Testis (tissue), 3 donors: ENCODE measurements around the gene HEBP1. TPM values are rescaled to one million over a fixed set of nuclear protein-coding genes. Genes with fewer than 3 reads are reported as not detected.
"Not testable (repeated sequence)": the region's sequence is repeated elsewhere in the genome, so short reads cannot be mapped to it uniquely, and the experiment has no call there.

Source experiments
- DNase-seq: peaks from one replicate; pipeline ENCODE4 v3.0.0-alpha.2; 2019
- H3K27ac ChIP-seq, 2 donors: fragments of 200-600 bp; sonication (generic); one replicate each; pipeline ENCODE4 v1.5.1; 2019
- H3K27me3 ChIP-seq: fragments of 200-600 bp; sonication (generic); one replicate; pipeline ENCODE4 v1.5.1; 2019
- H3K36me3 ChIP-seq: fragments of 200-600 bp; sonication (generic); one replicate; pipeline ENCODE4 v1.5.1; 2017; ENCODE audit warnings: low read depth; ENCODE audit errors: missing control alignments
- H3K4me1 ChIP-seq: fragments of 200-600 bp; sonication (generic); one replicate; pipeline ENCODE4 v1.5.1; 2019
- H3K4me3 ChIP-seq, 2 donors: fragments of 200-600 bp; sonication (generic); one replicate each; pipeline ENCODE4 v1.5.1; 2017 to 2019
- H3K9me3 ChIP-seq: fragments of 200-600 bp; sonication (generic); one replicate; pipeline ENCODE4 v1.5.1; 2017
- POLR2A ChIP-seq: fragments of 450-650 bp; IDR thresholded peaks from one replicate; pipeline ENCODE4 v1.6.1; 2017; ENCODE audit warnings: antibody characterized with exemption, mild to moderate bottlenecking, moderate library complexity
- WGBS, 2 donors: methylation state at CpG; one replicate each; pipeline ENCODE4 v1.1.5; 2018; 5-methylcytosine and 5-hydroxymethylcytosine counted together
- intact Hi-C: fragments of 100-400 bp; cut with DNase I; formaldehyde crosslinking; loops from one replicate; pipeline ENCODE4 v1.15.1; 2023; ENCODE audit warnings: low total_unique reads
- polyA plus RNA-seq: library from polyadenylated mRNA; stranded (reverse); fragments of 350-450 nt; fragmentation: Illumina TruSeq; extraction: RNeasy Lipid Tissue Mini Kit (QIAGEN cat#74804); gene quantifications from one replicate; pipeline ENCODE4 v1.2.3, GENCODE V29; 2014; ENCODE audit warnings: low read depth, low replicate concordance; ENCODE audit not compliant: insufficient read depth
- total RNA-seq, 2 donors: library from RNA; depleted of rRNA; stranded (reverse); fragments of >200 nt; gene quantifications; one replicate each; pipeline ENCODE4 v1.2.3, GENCODE V29; 2016
- TF ChIP-seq, protein P1 (sequence below), 3 experiments: fragments of 450-650 bp in 2 of 3; fragments of 200-600 bp in 1 of 3; sonication (generic) in 1 of 3; IDR thresholded peaks; one replicate each; pipeline ENCODE4 v1.5.1; 2016 to 2019; ENCODE audit warnings: antibody characterized with exemption in 3 of 3, mild to moderate bottlenecking in 2 of 3, moderate library complexity in 1 of 3

The HEBP1 gene
- total and polyA plus RNA-seq, 3 donors from 2014 or later = 48.7 to 57.3 (median 55.6) TPM

DNA sequence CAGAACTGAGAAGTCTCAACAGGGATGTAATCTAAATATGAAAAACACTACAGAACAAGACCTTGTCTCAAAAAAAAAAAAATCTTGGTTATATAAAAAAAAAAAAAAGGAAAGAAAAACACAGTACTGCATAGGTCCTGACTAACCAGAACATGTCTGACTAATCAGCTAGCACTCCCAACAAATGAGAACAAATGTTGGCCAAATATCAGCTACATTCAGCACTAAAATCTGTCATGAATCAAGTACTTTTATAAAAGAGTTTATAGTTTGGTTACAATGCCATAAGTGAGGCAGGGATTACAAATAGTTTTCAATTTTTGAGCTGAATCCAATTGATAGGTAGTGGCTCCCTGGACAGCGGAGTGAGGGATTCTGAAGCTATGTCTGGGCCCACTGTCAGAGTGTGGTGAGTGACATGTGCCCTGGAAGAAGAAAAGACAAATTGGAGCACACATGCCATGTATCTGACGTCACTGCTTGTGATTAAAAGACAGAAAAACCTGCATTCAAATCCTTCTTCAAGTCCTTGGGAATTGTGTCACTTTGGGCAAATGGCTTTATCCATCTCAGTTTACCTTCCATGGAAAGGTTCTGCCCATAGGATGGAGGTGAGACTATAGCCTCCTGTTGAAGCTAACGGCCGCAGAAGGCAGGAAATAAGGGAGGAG lies 38.6 kb upstream of the HEBP1 start:
- H3K9me3 ChIP-seq = no peaks in the 10 kb centered on the region
- H3K4me1 ChIP-seq = no peaks in the 10 kb centered on the region
- no peak overlapping the region for H3K4me3 ChIP-seq
- no peak overlapping the region for H3K27ac ChIP-seq
- H3K27me3 ChIP-seq = no peaks in the 10 kb centered on the region
- no peaks in the 10 kb centered on the region for H3K36me3 ChIP-seq
- 82% methylated on average over 4 of the region's 4 CpGs for WGBS, 2 donors
- no peak for TF ChIP-seq POLR2A
- TF ChIP-seq, protein P1, sequence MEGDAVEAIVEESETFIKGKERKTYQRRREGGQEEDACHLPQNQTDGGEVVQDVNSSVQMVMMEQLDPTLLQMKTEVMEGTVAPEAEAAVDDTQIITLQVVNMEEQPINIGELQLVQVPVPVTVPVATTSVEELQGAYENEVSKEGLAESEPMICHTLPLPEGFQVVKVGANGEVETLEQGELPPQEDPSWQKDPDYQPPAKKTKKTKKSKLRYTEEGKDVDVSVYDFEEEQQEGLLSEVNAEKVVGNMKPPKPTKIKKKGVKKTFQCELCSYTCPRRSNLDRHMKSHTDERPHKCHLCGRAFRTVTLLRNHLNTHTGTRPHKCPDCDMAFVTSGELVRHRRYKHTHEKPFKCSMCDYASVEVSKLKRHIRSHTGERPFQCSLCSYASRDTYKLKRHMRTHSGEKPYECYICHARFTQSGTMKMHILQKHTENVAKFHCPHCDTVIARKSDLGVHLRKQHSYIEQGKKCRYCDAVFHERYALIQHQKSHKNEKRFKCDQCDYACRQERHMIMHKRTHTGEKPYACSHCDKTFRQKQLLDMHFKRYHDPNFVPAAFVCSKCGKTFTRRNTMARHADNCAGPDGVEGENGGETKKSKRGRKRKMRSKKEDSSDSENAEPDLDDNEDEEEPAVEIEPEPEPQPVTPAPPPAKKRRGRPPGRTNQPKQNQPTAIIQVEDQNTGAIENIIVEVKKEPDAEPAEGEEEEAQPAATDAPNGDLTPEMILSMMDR (IDR thresholded peaks at IDR 0.05) = no peak
- intact Hi-C loops = no loop called here
- DNase-seq = no peak

DNA sequence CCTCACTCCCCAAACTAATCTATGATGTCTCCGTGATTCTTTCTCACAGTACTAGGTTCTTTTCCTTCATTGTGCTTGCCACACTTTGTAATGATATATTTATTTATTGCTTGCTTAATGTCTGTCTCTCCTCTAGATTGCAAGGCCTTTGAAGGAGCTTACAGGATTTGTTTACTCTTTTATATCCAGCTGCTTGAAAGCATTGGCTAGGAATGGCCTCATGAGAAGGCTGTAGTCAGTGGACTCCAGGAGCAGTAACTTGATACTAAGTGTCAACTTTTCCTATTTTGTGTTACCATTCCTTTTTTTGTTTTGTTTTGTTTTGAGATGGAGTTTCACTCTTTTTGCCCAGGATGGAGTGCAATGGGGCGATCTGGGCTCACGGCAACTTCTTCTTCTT lies 36.8 kb upstream of the HEBP1 start:
- no peak for DNase-seq
- Histone ChIP-seq H3K27me3 (no peaks in the 10 kb centered on the region), H3K9me3 (no peaks in the 10 kb centered on the region), H3K27ac (no peak overlapping the region), H3K36me3 (no peaks in the 10 kb centered on the region), H3K4me1 (no peaks in the 10 kb centered on the region), H3K4me3 (no peak overlapping the region)
- intact Hi-C loops = no loop called here
- 75 to 80% methylated on average over 3 of the region's 3 CpGs for WGBS, 2 donors
- TF ChIP-seq, protein P1 (IDR thresholded peaks at IDR 0.05) = no peak
- no peak for TF ChIP-seq POLR2A

DNA sequence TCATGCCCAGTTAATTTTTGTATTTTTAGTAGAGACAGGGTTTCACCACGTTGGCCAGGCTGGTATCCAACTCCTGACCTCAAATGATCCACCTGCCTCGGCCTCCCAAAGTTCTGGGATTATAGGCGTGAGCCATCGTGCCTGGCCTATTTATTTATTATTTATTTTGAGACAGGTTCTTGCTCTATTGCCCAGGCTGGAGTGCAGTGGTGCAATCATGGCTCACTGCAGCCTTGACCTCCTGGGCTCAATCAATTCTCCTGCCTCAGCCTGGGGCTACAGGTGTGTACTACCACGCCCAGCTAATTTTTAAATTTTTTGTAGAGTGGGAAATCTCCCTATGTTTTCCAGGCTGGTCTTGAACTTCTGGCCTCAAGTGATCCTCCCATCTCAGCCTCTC lies 35.3 kb upstream of the HEBP1 start:
- H3K4me3 ChIP-seq, H3K27ac ChIP-seq, intact Hi-C loops, H3K27me3 ChIP-seq, H3K4me1 ChIP-seq, DNase-seq, H3K36me3 ChIP-seq, H3K9me3 ChIP-seq: not testable (repeated sequence)
- 91 to 100% methylated on average over 5 of the region's 5 CpGs for WGBS, 2 donors

DNA sequence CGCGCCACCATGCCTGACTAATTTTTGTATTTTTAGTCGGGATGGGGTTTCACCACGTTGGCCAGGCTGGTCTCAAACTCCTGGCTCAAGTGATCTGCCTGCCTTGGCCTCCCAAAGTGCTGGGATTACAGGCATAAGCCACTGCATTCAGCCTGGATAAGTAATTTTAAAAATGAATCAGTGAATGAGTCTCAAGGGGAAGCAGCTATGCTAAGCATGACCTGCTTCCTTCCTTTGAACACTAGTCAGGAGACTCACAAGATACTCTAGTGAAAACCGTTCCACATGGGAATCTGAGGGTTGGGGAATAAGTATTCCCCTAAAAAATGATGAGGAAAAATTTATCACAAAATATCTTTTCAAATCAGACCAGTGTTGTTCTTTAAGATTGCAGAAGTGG lies 33.4 kb upstream of the HEBP1 start:
- no peak overlapping the region for H3K4me3 ChIP-seq
- H3K36me3 ChIP-seq = no peaks in the 10 kb centered on the region
- no peaks in the 10 kb centered on the region for H3K4me1 ChIP-seq
- TF ChIP-seq, protein P1 (IDR thresholded peaks at IDR 0.05) = no peak
- no peak for TF ChIP-seq POLR2A
- no peak overlapping the region for H3K27ac ChIP-seq
- DNase-seq = no peak
- H3K27me3 ChIP-seq = no peaks in the 10 kb centered on the region
- 78 to 86% methylated on average over 5 of the region's 5 CpGs for WGBS, 2 donors
- intact Hi-C loops = no loop called here
- no peaks in the 10 kb centered on the region for H3K9me3 ChIP-seq

DNA sequence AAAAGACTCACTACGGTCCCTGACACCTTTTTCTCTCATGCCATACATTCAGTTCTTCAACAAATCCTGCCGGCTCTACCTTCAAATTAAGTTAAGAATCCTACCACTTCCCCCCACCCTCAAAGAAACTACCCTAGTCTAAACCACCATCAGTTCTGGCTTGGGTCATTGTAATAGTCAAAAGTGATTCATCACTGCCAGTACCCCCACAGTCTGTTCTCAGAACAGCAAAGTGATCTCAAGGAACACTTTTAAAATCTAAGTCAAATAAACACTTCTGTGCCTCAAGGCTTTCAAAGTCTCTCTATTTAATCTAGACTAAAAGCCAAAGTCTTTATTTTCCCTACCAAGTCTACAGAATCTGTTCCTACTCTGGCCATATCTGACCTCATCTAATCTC lies 32.1 kb upstream of the HEBP1 start:
- no peak overlapping the region for H3K27ac ChIP-seq
- intact Hi-C loops = no loop called here
- DNase-seq = no peak
- H3K36me3 ChIP-seq = no peaks in the 10 kb centered on the region
- H3K27me3 ChIP-seq = no peaks in the 10 kb centered on the region
- 91 to 94% methylated on average over 2 of the region's 2 CpGs for WGBS, 2 donors
- no peaks in the 10 kb centered on the region for H3K9me3 ChIP-seq
- no peak overlapping the region for H3K4me3 ChIP-seq
- no peak for TF ChIP-seq POLR2A
- TF ChIP-seq, protein P1 (IDR thresholded peaks at IDR 0.05) = no peak
- no peaks in the 10 kb centered on the region for H3K4me1 ChIP-seq
